Left lung (tissue), 14 donors: ENCODE measurements around the gene RIN2. TPM values are rescaled to one million over a fixed set of nuclear protein-coding genes. Genes with fewer than 3 reads are reported as not detected.
A peak's percentile ranks its signal among the peaks of the same experiment; 100 is the strongest.

Experiments used
- ATAC-seq: fragments of 200-7000 bp; cut with Tn5 transposase; one replicate; pipeline ENCODE4 v1.9.1; 2020; ENCODE audit warnings: moderate library complexity
- DNase-seq, 4 donors: peaks; one replicate each; pipeline ENCODE4 v3.0.0-alpha.2; 2013 to 2020
- H3K27ac ChIP-seq, 2 donors: fragments of 200-600 bp; sonication (generic) in 1 of 2; one replicate each; pipeline versions ENCODE4 v1.5.0 to v1.8.0; 2020 to 2021
- H3K27me3 ChIP-seq, 2 donors: fragments of 200-600 bp; sonication (generic) in 1 of 2; one replicate each; pipeline versions ENCODE4 v1.5.0 to v1.8.0; 2020 to 2021
- H3K36me3 ChIP-seq, 2 donors: fragments of 200-600 bp; sonication (generic) in 1 of 2; one replicate each; pipeline versions ENCODE4 v1.5.0 to v1.8.0; 2020 to 2021
- H3K4me1 ChIP-seq, 2 donors: fragments of 200-600 bp; one replicate each; pipeline ENCODE4 v1.8.0; 2021
- H3K4me3 ChIP-seq, 2 donors: fragments of 200-600 bp; sonication (generic) in 1 of 2; one replicate each; pipeline versions ENCODE4 v1.5.0 to v1.8.0; 2020 to 2021; ENCODE audit warnings: mild to moderate bottlenecking in 1 of 2
- H3K9me3 ChIP-seq, 2 donors: fragments of 200-600 bp; sonication (generic) in 1 of 2; one replicate each; pipeline versions ENCODE4 v1.5.0 to v1.8.0; 2020 to 2021
- intact Hi-C, 2 donors: fragments of 100-400 bp; cut with DNase I; formaldehyde crosslinking; loops; one replicate each; pipeline versions ENCODE4 v1.11.2 to v1.14.2; 2022
- long read RNA-seq, 12 donors: library from polyadenylated mRNA in 2 of 12; unstranded in 2 of 12; transcript quantifications; one replicate each; pipeline ENCODE4 v2.0.0 and lab custom pipeline, GENCODE V29; 2019 to 2026
- polyA plus RNA-seq, 6 donors: library from polyadenylated mRNA; unstranded; fragments of 120-200 nt; gene quantifications; one replicate each; pipeline ENCODE4 v1.2.1, GENCODE V29; 2013; ENCODE audit not compliant: insufficient read length in 6 of 6
- total RNA-seq, 2 donors: library from RNA; stranded (reverse); fragmentation: NEBNext Ultra II Directional; extraction: Animal tissue kit (Norgen Biotek cat#: 25700); gene quantifications; one replicate each; pipeline ENCODE4 v1.2.1, GENCODE V29; 2021
- TF ChIP-seq, protein P1 (sequence below), 2 donors: fragments of 200-600 bp; sonication (generic) in 1 of 2; IDR thresholded peaks; one replicate each; pipeline versions ENCODE4 v1.5.0 to v1.8.0; 2021; ENCODE audit warnings: antibody characterized with exemption in 2 of 2
- donor health status: DM: no; HTN: yes; CAD: no.
- donor health status: DM: no; HTN: no; CAD: no.

Gene RIN2
- total RNA-seq (10 to 100 TPM; 69.0 to 69.8 TPM), polyA plus RNA-seq (10 to 100 TPM; 34.8 to 47.1 (median 36.6) TPM)
- long read RNA-seq, donor 1, partial matches to known transcripts, result 11 of 11 reads
- long read RNA-seq, donor 1, other reads (novel, unspliced or antisense), result 0 of 11 reads
- long read RNA-seq, donor 2, result 0 reads
- long read RNA-seq, donor 3, result 0 reads
- long read RNA-seq, donor 4, partial matches to known transcripts, result 12 of 13 reads
- long read RNA-seq, donor 4, other reads (novel, unspliced or antisense), result 1 of 13 reads
- long read RNA-seq, donor 5, result 0 reads
- long read RNA-seq, donor 6, full-length matches to known transcripts, result 1 of 1 reads
- long read RNA-seq, donor 6, partial matches to known transcripts, result 0 of 1 reads
- long read RNA-seq, donor 6, other reads (novel, unspliced or antisense), result 0 of 1 reads
- long read RNA-seq, donor 7, result 0 reads
- long read RNA-seq, donor 8, full-length matches to known transcripts, result 2 of 2 reads
- long read RNA-seq, donor 8, partial matches to known transcripts, result 0 of 2 reads
- long read RNA-seq, donor 8, other reads (novel, unspliced or antisense), result 0 of 2 reads
- long read RNA-seq, donor 9, result 0 reads
- long read RNA-seq, donor 10, partial matches to known transcripts, result 5 of 12 reads
- long read RNA-seq, donor 10, other reads (novel, unspliced or antisense), result 7 of 12 reads
- long read RNA-seq, donor 11, result 0 reads
- long read RNA-seq, donor 12, partial matches to known transcripts, result 5 of 7 reads
- long read RNA-seq, donor 12, other reads (novel, unspliced or antisense), result 0 of 7 reads

GRCh38 chr20:19758133-19758500 is at the start of gene RIN2:
Gene RIN2 (plus strand): TSS chr20:19758258. CDS start chr20:19889602, 131,344 bp downstream.
- Histone ChIP-seq H3K9me3 (no peaks in the 10 kb centered on the region), H3K4me3 (peak within 1 kb of the TSS; percentile 66 to 69), H3K36me3 (no peaks in the 10 kb centered on the region), H3K27me3 (peaks cover 0 to 25% of the 10 kb centered on the region in 2 donors), H3K4me1 (peaks cover 15 to 27% of the 10 kb centered on the region in 2 donors), H3K27ac (peak within 1 kb of the TSS; percentile 91 to 94)
- intact Hi-C loops, result no loop called here
- DNase-seq, result peak in 1 of 4 donors; percentile 91
- TF ChIP-seq, protein P1, sequence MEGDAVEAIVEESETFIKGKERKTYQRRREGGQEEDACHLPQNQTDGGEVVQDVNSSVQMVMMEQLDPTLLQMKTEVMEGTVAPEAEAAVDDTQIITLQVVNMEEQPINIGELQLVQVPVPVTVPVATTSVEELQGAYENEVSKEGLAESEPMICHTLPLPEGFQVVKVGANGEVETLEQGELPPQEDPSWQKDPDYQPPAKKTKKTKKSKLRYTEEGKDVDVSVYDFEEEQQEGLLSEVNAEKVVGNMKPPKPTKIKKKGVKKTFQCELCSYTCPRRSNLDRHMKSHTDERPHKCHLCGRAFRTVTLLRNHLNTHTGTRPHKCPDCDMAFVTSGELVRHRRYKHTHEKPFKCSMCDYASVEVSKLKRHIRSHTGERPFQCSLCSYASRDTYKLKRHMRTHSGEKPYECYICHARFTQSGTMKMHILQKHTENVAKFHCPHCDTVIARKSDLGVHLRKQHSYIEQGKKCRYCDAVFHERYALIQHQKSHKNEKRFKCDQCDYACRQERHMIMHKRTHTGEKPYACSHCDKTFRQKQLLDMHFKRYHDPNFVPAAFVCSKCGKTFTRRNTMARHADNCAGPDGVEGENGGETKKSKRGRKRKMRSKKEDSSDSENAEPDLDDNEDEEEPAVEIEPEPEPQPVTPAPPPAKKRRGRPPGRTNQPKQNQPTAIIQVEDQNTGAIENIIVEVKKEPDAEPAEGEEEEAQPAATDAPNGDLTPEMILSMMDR (IDR thresholded peaks at IDR 0.05), result no peak
- ATAC-seq, result peak; percentile 80

DNA sequence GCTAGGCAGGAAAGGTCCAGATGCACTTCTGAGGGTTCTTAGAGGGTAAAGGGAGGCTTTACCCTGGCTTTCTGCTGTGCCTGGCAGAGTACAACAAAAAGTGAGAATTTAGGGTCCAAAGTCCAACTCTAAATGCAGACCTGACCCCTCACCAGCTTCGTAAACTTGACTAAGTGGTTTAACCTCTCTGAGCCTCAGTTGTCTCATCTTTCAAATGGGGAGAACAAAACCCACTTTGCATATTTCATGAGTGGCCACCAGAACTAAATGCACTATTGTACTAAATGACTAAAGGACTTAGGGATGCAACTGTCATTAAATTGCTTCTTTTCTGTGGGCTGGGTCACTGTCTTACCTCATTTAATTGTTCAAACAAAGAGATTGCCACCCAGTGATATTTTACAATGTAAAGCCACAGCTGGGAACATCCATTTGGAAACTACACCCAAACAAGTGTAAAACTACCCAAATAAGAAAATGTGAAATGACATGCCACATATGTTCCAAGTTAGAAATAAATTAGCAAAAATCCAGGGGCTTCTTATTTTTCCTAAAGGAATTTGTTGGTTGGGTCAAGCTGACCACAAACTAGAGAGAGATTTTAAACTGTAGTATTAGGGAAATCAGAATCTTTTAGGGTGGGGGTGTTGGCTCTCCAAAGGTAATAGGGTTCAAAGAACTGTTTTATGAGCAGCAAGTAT is 48.3 kb upstream of the RIN2 start:
- ATAC-seq (no peak), DNase-seq (no peak)
- Histone ChIP-seq H3K4me3 (no peak overlapping the region), H3K27ac (no peak overlapping the region), H3K27me3 (no peaks in the 10 kb centered on the region), H3K36me3 (no peaks in the 10 kb centered on the region), H3K4me1 (no peaks in the 10 kb centered on the region), H3K9me3 (no peaks in the 10 kb centered on the region)
- TF ChIP-seq, protein P1 (IDR thresholded peaks at IDR 0.05), result no peak
- intact Hi-C loops, result no loop called here

DNA sequence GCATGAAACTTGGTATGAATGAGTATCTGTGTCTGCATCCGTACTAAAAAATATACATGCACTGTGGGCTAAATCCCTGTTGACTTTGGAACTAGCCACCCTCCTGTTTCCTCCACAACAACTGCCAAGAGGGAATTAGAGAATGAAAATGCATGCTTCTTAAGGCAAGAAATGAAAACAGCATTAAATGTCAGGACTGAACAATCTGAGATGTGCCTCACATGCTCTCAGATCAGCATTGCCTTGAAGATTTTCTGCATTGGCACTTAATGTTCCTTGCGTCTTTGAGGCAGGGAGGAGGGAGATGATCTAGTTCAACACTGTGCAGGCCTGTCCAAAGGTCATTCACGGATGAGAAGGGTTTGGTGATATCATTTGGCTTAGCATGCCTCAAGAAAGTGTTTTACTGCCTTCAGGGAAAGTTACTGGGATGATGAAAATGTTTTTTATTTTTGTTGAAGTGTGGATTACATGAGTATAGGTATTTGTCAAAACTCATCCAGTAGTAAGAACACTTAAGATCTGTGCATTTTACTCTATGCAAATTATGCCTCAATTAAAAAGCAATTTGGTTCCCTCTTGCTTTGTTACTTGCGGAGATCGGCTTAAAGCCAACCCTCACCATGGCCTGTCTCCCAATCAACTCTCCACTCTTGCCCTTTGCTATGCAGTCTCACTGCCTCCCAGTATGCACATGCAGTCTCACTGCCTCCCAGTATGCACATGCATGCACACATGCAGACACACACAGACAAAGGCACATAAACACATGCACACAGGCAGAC is 47.5 kb upstream of the RIN2 start:
- Histone ChIP-seq H3K4me3 (no peak overlapping the region), H3K9me3 (no peaks in the 10 kb centered on the region), H3K27me3 (no peaks in the 10 kb centered on the region), H3K27ac (no peak overlapping the region), H3K36me3 (no peaks in the 10 kb centered on the region), H3K4me1 (no peaks in the 10 kb centered on the region)
- DNase-seq (peak in 1 of 4 donors; percentile 28), ATAC-seq (no peak)
- TF ChIP-seq, protein P1 (IDR thresholded peaks at IDR 0.05), result no peak
- intact Hi-C loops, result no loop called here

DNA sequence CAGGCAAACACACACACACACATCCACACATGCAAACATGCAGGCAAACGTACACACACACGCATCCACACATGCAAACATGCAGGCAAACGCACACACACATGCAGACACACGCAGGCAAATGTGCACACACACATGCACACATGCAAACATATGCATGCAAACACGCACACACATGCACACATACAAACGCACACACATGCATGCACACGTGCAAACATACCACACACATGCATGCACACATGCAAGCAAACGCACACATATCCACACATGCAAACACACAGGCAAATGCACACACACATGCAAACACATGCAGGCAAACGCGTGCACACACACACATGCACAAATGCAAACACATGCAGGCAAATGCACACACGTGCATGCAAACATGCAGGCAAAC is 46.9 kb upstream of the RIN2 start:
- no peak overlapping the region for H3K27ac ChIP-seq
- H3K4me1 ChIP-seq, result no peaks in the 10 kb centered on the region
- no peaks in the 10 kb centered on the region for H3K27me3 ChIP-seq
- intact Hi-C loops, result no loop called here
- H3K4me3 ChIP-seq, result no peak overlapping the region
- TF ChIP-seq, protein P1 (IDR thresholded peaks at IDR 0.05), result no peak
- DNase-seq (no peak), ATAC-seq (no peak)
- no peaks in the 10 kb centered on the region for H3K36me3 ChIP-seq
- H3K9me3 ChIP-seq, result peaks cover 0 to 3% of the 10 kb centered on the region in 2 donors
